Measurements from ENCODE around the gene NEK5. TPM values are rescaled to one million over a fixed set of nuclear protein-coding genes. Genes with fewer than 3 reads are reported as not detected.

The NEK5 gene
- total RNA-seq, 2 experiments from 2014 or later = 0.10 TPM; not detected in 1

- Mint-ChIP-seq H3K36me3 (no peaks in the 10 kb centered on the region), H3K4me3 (no peak overlapping the region), H3K4me1 (peaks cover 2% of the 10 kb centered on the region), H3K27ac (no peak overlapping the region), H3K9me3 (no peaks in the 10 kb centered on the region), H3K27me3 (peaks cover 9% of the 10 kb centered on the region)
- DNase-seq = no peak
These were observed 129.0 kb downstream of the NEK5 start for GRCh38 chr13:51999921-52000320.

- Mint-ChIP-seq H3K4me3 (no peak overlapping the region), H3K9me3 (no peaks in the 10 kb centered on the region), H3K27ac (no peak overlapping the region), H3K4me1 (peaks cover 2% of the 10 kb centered on the region), H3K36me3 (no peaks in the 10 kb centered on the region), H3K27me3 (peaks cover 9% of the 10 kb centered on the region)
- no peak for DNase-seq
These were observed 129.4 kb downstream of the NEK5 start for GRCh38 chr13:51999510-51999911.

GRCh38 chr13:51998723-51999509 is 130.0 kb downstream of the NEK5 start:
- H3K4me3 Mint-ChIP-seq = no peak overlapping the region
- H3K36me3 Mint-ChIP-seq = no peaks in the 10 kb centered on the region
- H3K27ac Mint-ChIP-seq = no peak overlapping the region
- peaks cover 2% of the 10 kb centered on the region for H3K4me1 Mint-ChIP-seq
- no peak for DNase-seq
- H3K27me3 Mint-ChIP-seq = peaks cover 9% of the 10 kb centered on the region
- no peaks in the 10 kb centered on the region for H3K9me3 Mint-ChIP-seq

- Mint-ChIP-seq H3K27me3 (peaks cover 9% of the 10 kb centered on the region), H3K9me3 (no peaks in the 10 kb centered on the region), H3K4me1 (peaks cover 2% of the 10 kb centered on the region), H3K36me3 (no peaks in the 10 kb centered on the region), H3K27ac (no peak overlapping the region), H3K4me3 (no peak overlapping the region)
- no peak for DNase-seq
These were observed 131.1 kb downstream of the NEK5 start for GRCh38 chr13:51997641-51998330.

GRCh38 chr13:51997186-51997585 is 131.7 kb downstream of the NEK5 start:
- Mint-ChIP-seq H3K27ac (no peak overlapping the region), H3K4me3 (no peak overlapping the region)

GRCh38 chr13:51996641-51997040 is 132.2 kb downstream of the NEK5 start:
- Mint-ChIP-seq H3K36me3 (no peaks in the 10 kb centered on the region), H3K4me3 (no peak overlapping the region), H3K9me3 (no peaks in the 10 kb centered on the region), H3K27me3 (peaks cover 9% of the 10 kb centered on the region), H3K4me1 (peaks cover 2% of the 10 kb centered on the region), H3K27ac (no peak overlapping the region)
- no peak for DNase-seq

More at GRCh38 chr13:51997186-51997585, 131.7 kb downstream of the NEK5 start:
- H3K4me1 Mint-ChIP-seq = peaks cover 2% of the 10 kb centered on the region
- peaks cover 9% of the 10 kb centered on the region for H3K27me3 Mint-ChIP-seq
- no peaks in the 10 kb centered on the region for H3K36me3 Mint-ChIP-seq
- no peak for DNase-seq
- H3K9me3 Mint-ChIP-seq = no peaks in the 10 kb centered on the region

GRCh38 chr13:51995677-51996551 is 133.0 kb downstream of the NEK5 start:
- no peak for DNase-seq
- Mint-ChIP-seq H3K27me3 (peaks cover 9% of the 10 kb centered on the region), H3K27ac (no peak overlapping the region), H3K36me3 (no peaks in the 10 kb centered on the region), H3K4me3 (no peak overlapping the region), H3K9me3 (no peaks in the 10 kb centered on the region), H3K4me1 (peaks cover 2% of the 10 kb centered on the region)

GRCh38 chr13:51993713-51994112 is 135.2 kb downstream of the NEK5 start:
- H3K27ac Mint-ChIP-seq = no peak overlapping the region
- no peaks in the 10 kb centered on the region for H3K36me3 Mint-ChIP-seq
- H3K4me3 Mint-ChIP-seq = no peak overlapping the region
- no peak for DNase-seq
- H3K4me1 Mint-ChIP-seq = peaks cover 2% of the 10 kb centered on the region
- H3K27me3 Mint-ChIP-seq = peaks cover 9% of the 10 kb centered on the region
- no peaks in the 10 kb centered on the region for H3K9me3 Mint-ChIP-seq

GRCh38 chr13:51988988-51989618 is 139.8 kb downstream of the NEK5 start:
- H3K4me3 Mint-ChIP-seq = no peak overlapping the region
- peaks cover 10% of the 10 kb centered on the region for H3K27me3 Mint-ChIP-seq
- H3K9me3 Mint-ChIP-seq = peaks cover 5% of the 10 kb centered on the region
- no peaks in the 10 kb centered on the region for H3K36me3 Mint-ChIP-seq
- no peaks in the 10 kb centered on the region for H3K4me1 Mint-ChIP-seq
- no peak for DNase-seq
- no peak overlapping the region for H3K27ac Mint-ChIP-seq

Other genes with a start within 250 kb of the NEK5 start
- under 1 TPM; 0.66 to 0.80 TPM for gene ATP7B, start 117.6 kb downstream of the NEK5 start, total RNA-seq
- gene ALG11, start 116.7 kb downstream of the NEK5 start, total RNA-seq = 10 to 100 TPM; 26.2 to 29.9 TPM
- gene UTP14C, start 104.4 kb downstream of the NEK5 start, total RNA-seq = 1 to 10 TPM; 9.7 to 9.9 TPM
- 1 to 10 TPM; 1.5 to 2.5 TPM for gene NEK3, start 30.5 kb upstream of the NEK5 start, total RNA-seq

All from activated naive CD8-positive, alpha-beta T cell treated with anti-CD3 and anti-CD28 coated beads for 36 hours (primary cell).